Measurements from ENCODE around the gene GPR158. TPM values are rescaled to one million over a fixed set of nuclear protein-coding genes. Genes with fewer than 3 reads are reported as not detected.

The GPR158 gene
- total and polyA plus RNA-seq, 9 of the 15 experiments (the other 6 are each of a cell fraction or from before 2014, with no cell fraction given): 4.0 to 7.6 (median 5.0) TPM

DNA sequence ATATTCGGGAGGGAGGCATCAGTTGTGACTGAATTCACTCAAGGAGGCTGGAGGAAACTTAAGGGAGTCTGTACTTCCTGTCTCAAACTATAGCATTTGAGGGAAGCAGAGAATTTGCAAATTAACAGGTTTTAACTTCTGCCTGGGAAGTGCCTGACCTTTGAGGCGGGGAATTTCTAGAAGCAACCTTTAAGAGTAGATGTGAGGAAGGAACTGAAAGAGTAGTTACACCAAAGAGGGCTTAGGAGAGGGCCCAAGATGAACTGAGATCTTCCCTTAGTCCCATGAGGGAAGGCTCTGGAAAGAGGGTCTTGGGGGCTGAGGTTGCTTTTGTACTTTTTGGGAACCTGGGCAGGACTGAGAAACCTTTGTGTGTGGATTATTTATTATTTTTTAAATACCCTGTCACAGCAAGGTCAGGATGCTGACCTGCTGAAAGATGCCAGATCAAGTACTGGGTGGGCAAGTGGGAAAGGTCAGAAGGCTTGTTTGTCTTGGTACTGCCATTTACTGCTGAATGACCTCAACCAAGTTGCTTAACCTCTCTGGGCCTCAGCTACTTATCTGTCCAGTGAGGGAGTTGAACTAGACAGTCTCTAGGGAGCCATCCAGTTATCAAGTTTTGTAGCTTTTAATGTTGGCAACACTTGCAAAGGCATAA, 2.4 kb downstream of the GPR158 start:
- Histone ChIP-seq H3K27ac (ENCODE audit: extremely low read depth, low read depth, low read length) (no peak overlapping the region), H3K36me3 (ENCODE audit: control insufficient read depth, insufficient read depth, low read length) (no peaks in the 10 kb centered on the region), H3K4me3 (no peak overlapping the region), H4K20me1 (replicated peaks; ENCODE audit: control insufficient read depth, insufficient read depth, low read length) (no peaks in the 10 kb centered on the region), H3K4me2 (ENCODE audit: insufficient read depth, low read length) (no peak overlapping the region), H3K9ac (ENCODE audit: insufficient read depth in 1 of 2, low read depth in 2 of 2, low read length in 2 of 2) (no peak overlapping the region), H3K9me3 (replicated peaks; ENCODE audit: control insufficient read depth, insufficient read depth, low read depth, low read length) (no peaks in the 10 kb centered on the region), H3K79me2 (ENCODE audit: control insufficient read depth, insufficient read depth, low read length) (no peaks in the 10 kb centered on the region), H3K9me1 (ENCODE audit: control insufficient read depth, insufficient read depth, low read length) (peaks cover 2% of the 10 kb centered on the region), H3K27me3 (ENCODE audit: control insufficient read depth in 2 of 2, insufficient read depth in 2 of 2, low read length in 2 of 2) (peaks cover 0 to 17% of the 10 kb centered on the region in 2 experiments; a peak in 3 of 5 replicates), H2AFZ (ENCODE audit: low read depth, low read length) (no peak overlapping the region), H3K4me1 (replicated peaks in 1 of 2; ENCODE audit: control insufficient read depth in 2 of 2, insufficient read depth in 2 of 2, low read length in 2 of 2) (peaks cover 0 to 25% of the 10 kb centered on the region in 2 experiments; a peak in 2 of 5 replicates)
- BruUV-seq (replicated peaks): no TSS peak
- WGBS (ENCODE audit: insufficient coverage, low coverage, missing lambda C conversion rate): 0% methylated on average over 2 of the region's 2 CpGs
- CTCF ChIA-PET (ENCODE audit: low intra/inter-chr PET ratio): no interaction called here
- DNase-seq (ENCODE audit: extremely low read depth in 1 of 4, low spot score in 3 of 4) (no peak), FAIRE-seq (no peak), ATAC-seq (no peak)
- in situ Hi-C loops (cut with MboI) (no loop called here), intact Hi-C loops (cut with micrococcal nuclease) (no loop called here)
- TF ChIP-seq EP400 (IDR thresholded peaks at IDR 0.05) (no peak), SMAD4 (CRISPR knock-in tag; conservative IDR thresholded peaks at IDR 0.05) (no peak), NCOR1 (IDR thresholded peaks at IDR 0.05) (no peak), GTF2E2 (tag; IDR thresholded peaks at IDR 0.05) (no peak), ESRRB (CRISPR knock-in tag; IDR thresholded peaks at IDR 0.05; ENCODE audit: borderline replicate concordance) (no peak)
- POLR2A ChIA-PET: interaction anchor here (0.6 kb wide), 1 partner anchor 1849 kb away, joined by 3 read pairs; no protein-coding TSS in a partner anchor

DNA sequence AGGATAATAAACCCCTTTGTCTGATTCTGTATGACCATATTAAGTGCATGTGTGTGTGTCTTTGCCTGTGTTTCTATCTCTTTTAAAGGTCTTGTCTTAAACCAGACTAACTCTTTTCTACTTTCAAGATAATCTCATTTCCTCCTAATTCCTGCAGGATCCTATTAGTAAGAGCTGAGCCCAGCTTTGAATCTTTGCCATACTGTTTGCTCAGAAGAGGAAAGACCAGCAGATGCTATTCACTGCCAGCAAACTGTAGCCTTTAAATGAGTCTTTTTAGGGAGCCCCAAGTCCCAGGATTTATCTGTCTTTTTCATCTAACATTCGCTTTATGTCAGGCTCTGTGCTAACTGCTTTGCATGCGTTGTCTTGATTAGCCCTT, 2.9 kb downstream of the GPR158 start:
- Histone ChIP-seq H3K9ac (ENCODE audit: insufficient read depth in 1 of 2, low read depth in 2 of 2, low read length in 2 of 2) (no peak overlapping the region), H3K4me2 (ENCODE audit: insufficient read depth, low read length) (no peak overlapping the region), H3K9me1 (ENCODE audit: control insufficient read depth, insufficient read depth, low read length) (peaks cover 2% of the 10 kb centered on the region), H3K27me3 (ENCODE audit: control insufficient read depth in 2 of 2, insufficient read depth in 2 of 2, low read length in 2 of 2) (peaks cover 0 to 17% of the 10 kb centered on the region in 2 experiments; a peak in 3 of 5 replicates), H2AFZ (ENCODE audit: low read depth, low read length) (no peak overlapping the region), H3K36me3 (ENCODE audit: control insufficient read depth, insufficient read depth, low read length) (no peaks in the 10 kb centered on the region), H3K9me3 (replicated peaks; ENCODE audit: control insufficient read depth, insufficient read depth, low read depth, low read length) (no peaks in the 10 kb centered on the region), H3K4me1 (replicated peaks in 1 of 2; ENCODE audit: control insufficient read depth in 2 of 2, insufficient read depth in 2 of 2, low read length in 2 of 2) (peaks cover 0 to 25% of the 10 kb centered on the region in 2 experiments; a peak in 2 of 5 replicates), H3K27ac (ENCODE audit: extremely low read depth, low read depth, low read length) (no peak overlapping the region), H4K20me1 (replicated peaks; ENCODE audit: control insufficient read depth, insufficient read depth, low read length) (no peaks in the 10 kb centered on the region; the same call in 1 of the 2 replicates), H3K79me2 (ENCODE audit: control insufficient read depth, insufficient read depth, low read length) (no peaks in the 10 kb centered on the region), H3K4me3 (no peak overlapping the region)
- 0% methylated on average over 2 of the region's 2 CpGs for WGBS (ENCODE audit: insufficient coverage, low coverage, missing lambda C conversion rate)
- no peak for DNase-seq (ENCODE audit: extremely low read depth in 1 of 4, low spot score in 3 of 4)
- intact Hi-C loops (cut with micrococcal nuclease) (no loop called here), in situ Hi-C loops (cut with MboI) (no loop called here)
- FAIRE-seq: no peak
- POLR2A ChIA-PET: no interaction called here
- CTCF ChIA-PET (ENCODE audit: low intra/inter-chr PET ratio): no interaction called here
- no TSS peak for BruUV-seq (replicated peaks)
- ATAC-seq: no peak
- TF ChIP-seq MAZ (CRISPR knock-in tag; conservative IDR thresholded peaks at IDR 0.05 in 1 of 2, IDR thresholded peaks at IDR 0.05 in 1 of 2) (no peak), SAFB2 (IDR thresholded peaks at IDR 0.05; ENCODE audit: borderline replicate concordance, low read depth, low read length, severe bottlenecking) (no peak), ZNF589 (CRISPR knock-in tag; IDR thresholded peaks at IDR 0.05; ENCODE audit: low read depth) (no peak), ELF1 (tag; IDR thresholded peaks at IDR 0.05) (no peak), STAT5A (IDR thresholded peaks at IDR 0.05; ENCODE audit: borderline replicate concordance, low read length) (no peak), MTA3 (IDR thresholded peaks at IDR 0.05; ENCODE audit: borderline replicate concordance) (no peak)
- TF ChIP-seq, protein P1, sequence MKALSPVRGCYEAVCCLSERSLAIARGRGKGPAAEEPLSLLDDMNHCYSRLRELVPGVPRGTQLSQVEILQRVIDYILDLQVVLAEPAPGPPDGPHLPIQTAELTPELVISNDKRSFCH (CRISPR knock-in tag; IDR thresholded peaks at IDR 0.05): no peak
- TF ChIP-seq, protein P1 (tag; IDR thresholded peaks at IDR 0.05): no peak
- TF ChIP-seq, protein P2, sequence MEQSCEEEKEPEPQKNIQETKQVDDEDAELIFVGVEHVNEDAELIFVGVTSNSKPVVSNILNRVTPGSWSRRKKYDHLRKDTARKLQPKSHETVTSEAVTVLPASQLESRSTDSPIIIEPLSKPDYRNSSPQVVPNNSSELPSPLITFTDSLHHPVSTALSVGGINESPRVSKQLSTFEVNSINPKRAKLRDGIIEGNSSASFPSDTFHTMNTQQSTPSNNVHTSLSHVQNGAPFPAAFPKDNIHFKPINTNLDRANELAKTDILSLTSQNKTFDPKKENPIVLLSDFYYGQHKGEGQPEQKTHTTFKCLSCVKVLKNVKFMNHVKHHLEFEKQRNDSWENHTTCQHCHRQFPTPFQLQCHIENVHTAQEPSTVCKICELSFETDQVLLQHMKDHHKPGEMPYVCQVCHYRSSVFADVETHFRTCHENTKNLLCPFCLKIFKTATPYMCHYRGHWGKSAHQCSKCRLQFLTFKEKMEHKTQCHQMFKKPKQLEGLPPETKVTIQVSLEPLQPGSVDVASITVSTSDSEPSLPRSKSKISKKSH (CRISPR knock-in tag; IDR thresholded peaks at IDR 0.05): no peak
